ENCODE data around the gene CCBE1.

- TF ChIP-seq, protein P1, sequence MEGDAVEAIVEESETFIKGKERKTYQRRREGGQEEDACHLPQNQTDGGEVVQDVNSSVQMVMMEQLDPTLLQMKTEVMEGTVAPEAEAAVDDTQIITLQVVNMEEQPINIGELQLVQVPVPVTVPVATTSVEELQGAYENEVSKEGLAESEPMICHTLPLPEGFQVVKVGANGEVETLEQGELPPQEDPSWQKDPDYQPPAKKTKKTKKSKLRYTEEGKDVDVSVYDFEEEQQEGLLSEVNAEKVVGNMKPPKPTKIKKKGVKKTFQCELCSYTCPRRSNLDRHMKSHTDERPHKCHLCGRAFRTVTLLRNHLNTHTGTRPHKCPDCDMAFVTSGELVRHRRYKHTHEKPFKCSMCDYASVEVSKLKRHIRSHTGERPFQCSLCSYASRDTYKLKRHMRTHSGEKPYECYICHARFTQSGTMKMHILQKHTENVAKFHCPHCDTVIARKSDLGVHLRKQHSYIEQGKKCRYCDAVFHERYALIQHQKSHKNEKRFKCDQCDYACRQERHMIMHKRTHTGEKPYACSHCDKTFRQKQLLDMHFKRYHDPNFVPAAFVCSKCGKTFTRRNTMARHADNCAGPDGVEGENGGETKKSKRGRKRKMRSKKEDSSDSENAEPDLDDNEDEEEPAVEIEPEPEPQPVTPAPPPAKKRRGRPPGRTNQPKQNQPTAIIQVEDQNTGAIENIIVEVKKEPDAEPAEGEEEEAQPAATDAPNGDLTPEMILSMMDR (IDR thresholded peaks at IDR 0.05) = no peak
- TF ChIP-seq, protein P2, sequence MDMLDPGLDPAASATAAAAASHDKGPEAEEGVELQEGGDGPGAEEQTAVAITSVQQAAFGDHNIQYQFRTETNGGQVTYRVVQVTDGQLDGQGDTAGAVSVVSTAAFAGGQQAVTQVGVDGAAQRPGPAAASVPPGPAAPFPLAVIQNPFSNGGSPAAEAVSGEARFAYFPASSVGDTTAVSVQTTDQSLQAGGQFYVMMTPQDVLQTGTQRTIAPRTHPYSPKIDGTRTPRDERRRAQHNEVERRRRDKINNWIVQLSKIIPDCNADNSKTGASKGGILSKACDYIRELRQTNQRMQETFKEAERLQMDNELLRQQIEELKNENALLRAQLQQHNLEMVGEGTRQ (IDR thresholded peaks at IDR 0.05; ENCODE audit: borderline replicate concordance, low read depth, low read length) = no peak
- TF ChIP-seq EZH2phosphoT487 (IDR thresholded peaks at IDR 0.05; ENCODE audit: borderline replicate concordance, low read depth) = no peak
Measured at GRCh38 chr18:59669872-59670657, 27.2 kb downstream of the CCBE1 start.
